ENCODE results near the gene ATP5ME.

The ATP5ME gene

DNA sequence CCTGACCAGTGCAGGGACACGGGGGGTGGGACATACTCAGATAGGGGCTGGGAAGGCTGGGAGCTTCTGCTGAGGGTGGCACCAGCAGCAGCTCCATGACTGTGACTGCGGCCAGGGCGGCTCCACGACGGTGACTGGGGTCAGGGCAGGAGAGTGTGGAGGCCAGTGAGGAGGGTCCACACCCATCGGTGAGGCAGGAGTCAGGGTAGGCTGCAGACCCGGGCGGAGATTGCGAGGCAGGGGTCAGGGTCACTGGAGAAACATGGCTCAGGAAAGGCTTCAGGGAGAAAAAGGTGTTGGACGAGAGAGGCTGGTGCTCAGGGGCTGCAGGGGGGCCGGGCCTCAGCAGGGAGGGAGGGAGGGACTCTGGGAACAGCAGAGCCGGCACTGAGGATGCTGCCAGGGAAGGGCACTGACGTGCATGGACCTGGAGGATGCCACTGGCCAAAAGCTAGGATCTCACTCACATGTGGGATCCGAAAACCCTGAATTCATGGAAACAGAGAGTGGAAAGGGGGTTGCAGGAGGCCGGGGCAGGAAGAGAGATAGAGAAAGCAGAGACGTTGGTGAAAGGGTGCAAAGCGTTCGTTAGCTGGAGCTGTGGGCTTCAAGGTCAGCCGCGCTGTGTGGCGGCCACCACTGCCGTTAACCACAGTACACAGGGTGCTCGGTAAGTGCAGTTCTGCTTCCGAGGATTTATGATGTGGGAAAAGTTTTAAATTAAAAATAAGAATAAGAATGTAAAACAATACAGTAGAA is 22.0 kb downstream of the ATP5ME start:
- TF ChIP-seq, protein P1, sequence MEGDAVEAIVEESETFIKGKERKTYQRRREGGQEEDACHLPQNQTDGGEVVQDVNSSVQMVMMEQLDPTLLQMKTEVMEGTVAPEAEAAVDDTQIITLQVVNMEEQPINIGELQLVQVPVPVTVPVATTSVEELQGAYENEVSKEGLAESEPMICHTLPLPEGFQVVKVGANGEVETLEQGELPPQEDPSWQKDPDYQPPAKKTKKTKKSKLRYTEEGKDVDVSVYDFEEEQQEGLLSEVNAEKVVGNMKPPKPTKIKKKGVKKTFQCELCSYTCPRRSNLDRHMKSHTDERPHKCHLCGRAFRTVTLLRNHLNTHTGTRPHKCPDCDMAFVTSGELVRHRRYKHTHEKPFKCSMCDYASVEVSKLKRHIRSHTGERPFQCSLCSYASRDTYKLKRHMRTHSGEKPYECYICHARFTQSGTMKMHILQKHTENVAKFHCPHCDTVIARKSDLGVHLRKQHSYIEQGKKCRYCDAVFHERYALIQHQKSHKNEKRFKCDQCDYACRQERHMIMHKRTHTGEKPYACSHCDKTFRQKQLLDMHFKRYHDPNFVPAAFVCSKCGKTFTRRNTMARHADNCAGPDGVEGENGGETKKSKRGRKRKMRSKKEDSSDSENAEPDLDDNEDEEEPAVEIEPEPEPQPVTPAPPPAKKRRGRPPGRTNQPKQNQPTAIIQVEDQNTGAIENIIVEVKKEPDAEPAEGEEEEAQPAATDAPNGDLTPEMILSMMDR (IDR thresholded peaks at IDR 0.05; ENCODE audit: insufficient read depth, low read length, missing control alignments): no peak
- ChIA-PET CTCF (no interaction called here), POLR2A (no interaction called here)
- no peak for DNase-seq (ENCODE audit: low read depth, low spot score)
- H3K4me3 ChIP-seq (ENCODE audit: low read depth, low read length): no peak overlapping the region

DNA sequence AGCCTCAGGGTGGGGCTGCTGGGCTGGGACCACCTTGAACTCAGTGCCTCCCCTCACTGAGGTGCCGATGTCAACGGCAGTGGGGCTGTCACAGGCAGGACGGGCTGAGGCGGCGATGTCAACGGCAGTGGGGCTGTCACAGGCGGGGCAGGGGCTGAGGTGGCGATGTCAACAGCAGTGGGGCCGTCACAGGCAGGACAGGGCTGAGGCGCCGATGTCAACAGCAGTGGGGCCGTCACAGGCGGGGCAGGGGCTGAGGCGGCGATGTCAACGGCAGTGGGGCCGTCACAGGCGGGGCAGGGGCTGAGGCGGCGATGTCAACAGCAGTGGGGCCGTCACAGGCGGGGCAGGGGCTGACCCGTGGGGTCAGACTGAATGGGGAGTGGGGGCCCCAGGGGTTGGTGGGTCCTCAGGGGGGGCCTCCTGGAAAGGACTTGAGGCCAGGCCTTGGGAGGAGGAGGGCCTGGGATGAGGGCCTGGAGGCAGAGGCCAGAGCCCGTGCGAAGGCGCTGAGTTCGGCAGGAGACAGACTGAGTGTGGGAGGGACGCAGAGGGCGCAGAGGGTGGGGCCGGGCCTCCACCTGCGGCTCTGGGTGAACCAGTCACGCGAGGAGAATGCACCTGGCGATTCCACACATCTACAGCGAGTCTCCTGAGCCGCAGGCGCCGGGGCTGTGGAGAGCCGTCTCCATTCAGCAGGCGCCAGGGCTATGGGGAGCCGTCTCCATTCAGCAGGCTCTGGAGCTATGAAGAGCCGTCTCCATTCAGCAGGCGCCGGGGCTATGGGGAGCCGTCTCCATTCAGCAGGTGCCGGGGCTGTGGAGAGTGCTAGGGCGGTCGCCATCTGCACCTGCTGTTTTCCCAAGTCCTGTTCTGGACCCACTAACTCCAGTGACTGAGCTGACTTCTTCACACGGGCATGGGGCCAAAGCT is 22.9 kb downstream of the ATP5ME start:
- POLR2A ChIA-PET: no interaction called here
- TF ChIP-seq, protein P1 (IDR thresholded peaks at IDR 0.05; ENCODE audit: insufficient read depth, low read length, missing control alignments): no peak
- no peak overlapping the region for H3K4me3 ChIP-seq (ENCODE audit: low read depth, low read length)
- CTCF ChIA-PET: no interaction called here
- DNase-seq (ENCODE audit: low read depth, low spot score): no peak

DNA sequence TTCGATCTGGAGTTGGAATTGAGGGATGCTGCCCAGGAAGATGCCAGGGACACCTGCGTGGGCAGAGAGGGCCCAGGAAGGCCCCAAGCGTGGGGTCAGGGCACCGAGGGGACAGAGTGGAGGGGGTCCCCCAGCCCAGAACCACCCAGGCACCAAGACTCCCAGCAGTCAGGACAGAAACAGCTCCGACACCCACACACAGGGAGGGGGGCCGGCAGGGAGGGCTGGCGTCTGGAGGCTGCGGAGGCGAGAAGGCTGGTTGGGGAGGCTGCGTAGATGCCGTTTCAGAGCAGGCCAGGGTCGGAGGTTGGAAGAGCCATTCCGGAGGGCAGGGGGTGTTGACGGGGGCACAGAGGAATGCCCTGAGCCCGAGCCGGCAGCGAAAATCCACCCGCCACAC is 23.6 kb downstream of the ATP5ME start:
- no peak overlapping the region for H3K4me3 ChIP-seq (ENCODE audit: low read depth, low read length)
- POLR2A ChIA-PET: no interaction called here
- TF ChIP-seq, protein P1 (IDR thresholded peaks at IDR 0.05; ENCODE audit: insufficient read depth, low read length, missing control alignments): no peak
- no peak for DNase-seq (ENCODE audit: low read depth, low spot score)
- CTCF ChIA-PET: no interaction called here

DNA sequence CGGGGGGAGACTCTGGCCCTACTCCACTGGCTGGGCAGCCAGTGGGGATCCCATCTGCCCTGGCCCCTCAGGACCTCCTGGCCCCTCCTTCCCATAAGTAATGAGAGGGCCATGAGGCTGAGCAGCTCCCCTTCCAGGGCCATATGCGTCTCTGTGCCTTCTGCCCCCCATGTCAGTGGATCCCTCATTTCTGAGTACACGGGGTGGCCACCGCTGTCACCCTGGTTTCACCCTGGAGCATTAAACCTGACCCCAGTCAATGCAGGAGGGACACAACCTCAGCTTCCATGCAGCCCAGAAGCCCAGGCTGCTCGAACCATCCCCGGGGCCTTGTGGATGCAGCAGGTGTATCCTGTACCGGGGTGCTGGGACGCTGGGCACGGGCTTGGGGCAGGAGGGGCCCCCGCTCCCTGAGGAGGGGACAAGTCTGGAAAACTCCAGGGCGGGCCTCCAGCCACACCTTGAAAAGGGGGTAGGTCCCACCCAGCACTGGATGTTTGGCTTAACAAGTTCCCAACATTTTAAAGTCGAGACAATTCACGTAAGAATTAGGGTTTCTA is 24.2 kb downstream of the ATP5ME start:
- POLR2A ChIA-PET: no interaction called here
- no peak for DNase-seq (ENCODE audit: low read depth, low spot score)
- CTCF ChIA-PET: no interaction called here
- H3K4me3 ChIP-seq (ENCODE audit: low read depth, low read length): no peak overlapping the region
- TF ChIP-seq, protein P1 (IDR thresholded peaks at IDR 0.05; ENCODE audit: insufficient read depth, low read length, missing control alignments): no peak

DNA sequence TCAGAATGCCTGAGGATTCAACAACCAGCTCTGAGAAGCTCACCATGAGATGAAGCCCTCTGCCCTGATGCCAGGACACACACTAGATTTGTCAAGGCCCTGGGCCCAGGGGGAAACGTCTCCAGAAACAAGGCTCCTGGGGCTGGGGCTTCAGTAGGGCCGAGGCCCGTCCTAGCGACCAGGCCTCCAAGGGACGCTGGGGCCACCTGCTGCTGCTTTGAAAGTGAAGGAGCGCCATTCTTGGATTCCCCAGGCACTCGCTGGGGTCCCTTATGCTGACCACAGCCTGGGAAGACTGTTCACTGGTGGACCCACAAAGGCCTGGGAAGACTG is 24.8 kb downstream of the ATP5ME start:
- ChIA-PET CTCF (no interaction called here), POLR2A (no interaction called here)
- TF ChIP-seq, protein P1 (IDR thresholded peaks at IDR 0.05; ENCODE audit: insufficient read depth, low read length, missing control alignments): no peak
- H3K4me3 ChIP-seq (ENCODE audit: low read depth, low read length): no peak overlapping the region
- no peak for DNase-seq (ENCODE audit: low read depth, low spot score)
